ENCODE results near the gene MDN1. TPM values are rescaled to one million over a fixed set of nuclear protein-coding genes. Genes with fewer than 3 reads are reported as not detected.

Gene MDN1
- total RNA-seq, 4 donors from 2014 or later: 7.1 to 46.5 (median 34.5) TPM

DNA sequence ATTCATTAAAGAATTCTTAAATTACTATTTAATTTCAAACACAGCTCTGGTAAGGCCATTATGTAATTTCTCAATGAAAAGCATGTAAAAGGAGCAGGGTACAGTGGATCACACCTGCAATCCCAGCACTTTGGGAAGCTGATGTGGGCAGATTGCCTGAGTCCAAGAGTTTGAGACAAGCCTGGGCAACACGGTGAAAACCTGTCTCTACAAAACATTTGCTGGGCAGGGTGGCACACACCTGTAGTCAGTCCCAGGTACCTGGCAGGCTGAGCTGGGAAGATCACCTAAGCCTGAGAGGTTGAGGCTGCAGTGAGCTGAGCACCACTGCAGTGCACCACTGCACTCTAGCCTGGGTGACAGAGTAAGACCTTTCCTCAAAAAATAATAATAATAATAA, 37.4 kb downstream of the MDN1 start:
- no peak for TF ChIP-seq POLR2A (IDR thresholded peaks at IDR 0.05)
- TF ChIP-seq, protein P1, sequence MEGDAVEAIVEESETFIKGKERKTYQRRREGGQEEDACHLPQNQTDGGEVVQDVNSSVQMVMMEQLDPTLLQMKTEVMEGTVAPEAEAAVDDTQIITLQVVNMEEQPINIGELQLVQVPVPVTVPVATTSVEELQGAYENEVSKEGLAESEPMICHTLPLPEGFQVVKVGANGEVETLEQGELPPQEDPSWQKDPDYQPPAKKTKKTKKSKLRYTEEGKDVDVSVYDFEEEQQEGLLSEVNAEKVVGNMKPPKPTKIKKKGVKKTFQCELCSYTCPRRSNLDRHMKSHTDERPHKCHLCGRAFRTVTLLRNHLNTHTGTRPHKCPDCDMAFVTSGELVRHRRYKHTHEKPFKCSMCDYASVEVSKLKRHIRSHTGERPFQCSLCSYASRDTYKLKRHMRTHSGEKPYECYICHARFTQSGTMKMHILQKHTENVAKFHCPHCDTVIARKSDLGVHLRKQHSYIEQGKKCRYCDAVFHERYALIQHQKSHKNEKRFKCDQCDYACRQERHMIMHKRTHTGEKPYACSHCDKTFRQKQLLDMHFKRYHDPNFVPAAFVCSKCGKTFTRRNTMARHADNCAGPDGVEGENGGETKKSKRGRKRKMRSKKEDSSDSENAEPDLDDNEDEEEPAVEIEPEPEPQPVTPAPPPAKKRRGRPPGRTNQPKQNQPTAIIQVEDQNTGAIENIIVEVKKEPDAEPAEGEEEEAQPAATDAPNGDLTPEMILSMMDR (IDR thresholded peaks at IDR 0.05): no peak
- Histone ChIP-seq H3K27ac (no peak overlapping the region), H3K9me3 (no peaks in the 10 kb centered on the region), H3K36me3 (no peaks in the 10 kb centered on the region), H3K4me3 (no peak overlapping the region), H3K27me3 (no peaks in the 10 kb centered on the region), H3K4me1 (no peaks in the 10 kb centered on the region)
- intact Hi-C loops (cut with DNase I; ENCODE audit: low total_unique reads): no loop called here
- no peak for DNase-seq

DNA sequence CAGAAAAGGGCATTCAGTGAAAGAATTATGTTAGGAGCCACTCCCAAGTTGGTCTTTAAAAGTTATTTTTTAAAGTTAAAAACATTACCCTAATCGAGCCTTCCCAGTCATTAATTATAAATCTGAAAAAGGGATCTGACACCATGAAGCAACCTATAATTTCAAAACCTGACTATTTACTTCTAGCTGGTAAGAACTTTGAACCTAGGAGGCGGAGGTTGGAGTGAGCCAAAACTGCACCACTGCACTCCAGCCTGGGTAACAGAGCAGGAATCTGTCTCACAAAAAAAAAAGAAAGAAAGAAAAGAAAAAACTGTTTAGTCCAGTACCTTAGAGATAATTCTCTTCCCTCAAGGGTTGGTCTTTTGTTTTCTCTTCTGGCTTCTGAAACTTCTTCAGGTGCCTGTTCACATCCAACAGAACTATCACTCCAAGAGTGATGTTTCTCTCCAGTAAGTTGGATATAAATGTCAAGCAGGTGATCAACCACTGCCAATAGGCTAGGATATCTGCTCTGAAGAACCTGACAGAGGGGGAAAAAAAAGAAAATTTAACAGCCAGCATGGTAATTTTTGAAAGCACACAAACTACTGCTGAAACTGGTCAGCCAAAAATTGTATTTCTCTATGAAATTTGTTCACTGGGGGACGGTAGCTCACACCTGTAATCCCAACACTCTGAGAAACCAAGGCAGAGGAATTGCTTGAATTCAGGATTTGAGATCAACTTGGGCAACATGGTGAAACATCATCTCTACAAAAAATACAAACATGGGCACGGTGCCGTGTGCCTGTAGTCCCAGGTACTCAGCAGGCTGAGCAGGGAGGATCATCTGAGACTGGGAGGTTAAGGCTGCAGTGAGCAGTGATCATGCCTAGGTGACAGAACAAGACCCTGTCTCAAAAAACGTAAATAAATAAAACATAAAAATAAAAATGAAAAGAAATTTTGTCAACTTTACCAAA, 38.2 kb downstream of the MDN1 start:
- no peaks in the 10 kb centered on the region for H3K27me3 ChIP-seq
- no peak overlapping the region for H3K27ac ChIP-seq
- H3K4me1 ChIP-seq: no peaks in the 10 kb centered on the region
- H3K36me3 ChIP-seq: no peaks in the 10 kb centered on the region
- H3K9me3 ChIP-seq: no peaks in the 10 kb centered on the region
- intact Hi-C loops (cut with DNase I; ENCODE audit: low total_unique reads): no loop called here
- no peak for TF ChIP-seq POLR2A (IDR thresholded peaks at IDR 0.05)
- TF ChIP-seq, protein P1 (IDR thresholded peaks at IDR 0.05): no peak
- no peak for DNase-seq
- H3K4me3 ChIP-seq: no peak overlapping the region

DNA sequence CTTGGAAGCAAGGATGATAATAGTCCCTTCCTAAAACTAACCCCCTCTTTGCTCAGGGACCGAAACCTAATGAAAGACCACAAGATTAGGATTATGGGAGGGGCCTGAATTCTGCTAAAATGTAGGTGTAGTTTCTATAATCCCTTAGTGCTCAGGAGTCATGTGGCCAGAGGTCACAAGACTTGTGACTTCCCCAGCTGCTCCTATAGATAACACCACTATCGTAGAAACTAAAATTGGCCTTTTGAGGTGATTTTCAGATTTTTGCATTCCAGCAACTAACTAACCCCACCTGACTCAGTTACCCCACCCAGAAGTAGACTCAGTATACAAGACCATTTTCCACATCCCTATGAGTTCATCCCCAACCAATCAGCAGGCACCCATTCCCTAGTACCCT, 42.1 kb downstream of the MDN1 start:
- Histone ChIP-seq H3K4me1 (no peaks in the 10 kb centered on the region), H3K9me3 (no peaks in the 10 kb centered on the region), H3K27me3 (no peaks in the 10 kb centered on the region), H3K4me3 (no peak overlapping the region), H3K36me3 (no peaks in the 10 kb centered on the region), H3K27ac (no peak overlapping the region)
- intact Hi-C loops (cut with DNase I; ENCODE audit: low total_unique reads): no loop called here
- TF ChIP-seq, protein P1 (IDR thresholded peaks at IDR 0.05): no peak
- TF ChIP-seq POLR2A (IDR thresholded peaks at IDR 0.05): no peak
- no peak for DNase-seq

DNA sequence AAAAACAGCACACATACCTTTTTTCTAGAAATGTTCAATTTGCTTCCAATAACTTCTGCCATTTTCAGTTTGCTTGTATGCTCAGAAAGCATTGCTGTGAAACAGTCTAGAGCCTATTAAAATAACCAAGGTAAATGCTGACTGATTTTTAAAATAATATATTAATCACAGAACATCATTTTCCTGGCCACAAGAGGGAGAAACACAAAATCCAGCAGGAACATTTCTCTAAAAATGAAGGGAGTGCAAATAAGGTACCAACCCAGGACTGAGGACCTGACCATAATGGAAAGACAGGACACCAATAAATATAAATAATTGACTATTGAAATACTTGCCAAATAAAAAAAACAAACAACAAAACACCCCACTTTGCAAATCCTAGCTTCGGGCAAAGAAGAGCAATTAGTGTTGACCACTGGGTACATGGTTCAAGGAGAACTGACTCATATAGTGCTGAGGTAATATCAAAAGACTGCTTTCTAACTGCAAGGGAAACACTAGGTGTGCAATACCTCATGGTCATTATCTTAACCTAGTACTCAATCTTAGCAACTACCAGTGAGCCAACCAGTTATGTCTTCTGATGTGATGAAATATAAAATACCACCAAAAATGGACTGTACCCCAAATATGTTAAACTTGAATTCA, 42.9 kb downstream of the MDN1 start:
- Histone ChIP-seq H3K27me3 (no peaks in the 10 kb centered on the region), H3K27ac (no peak overlapping the region), H3K9me3 (no peaks in the 10 kb centered on the region), H3K36me3 (no peaks in the 10 kb centered on the region), H3K4me1 (no peaks in the 10 kb centered on the region), H3K4me3 (no peak overlapping the region)
- no peak for DNase-seq
- no peak for TF ChIP-seq POLR2A (IDR thresholded peaks at IDR 0.05)
- TF ChIP-seq, protein P1 (IDR thresholded peaks at IDR 0.05): no peak
- intact Hi-C loops (cut with DNase I; ENCODE audit: low total_unique reads): no loop called here

DNA sequence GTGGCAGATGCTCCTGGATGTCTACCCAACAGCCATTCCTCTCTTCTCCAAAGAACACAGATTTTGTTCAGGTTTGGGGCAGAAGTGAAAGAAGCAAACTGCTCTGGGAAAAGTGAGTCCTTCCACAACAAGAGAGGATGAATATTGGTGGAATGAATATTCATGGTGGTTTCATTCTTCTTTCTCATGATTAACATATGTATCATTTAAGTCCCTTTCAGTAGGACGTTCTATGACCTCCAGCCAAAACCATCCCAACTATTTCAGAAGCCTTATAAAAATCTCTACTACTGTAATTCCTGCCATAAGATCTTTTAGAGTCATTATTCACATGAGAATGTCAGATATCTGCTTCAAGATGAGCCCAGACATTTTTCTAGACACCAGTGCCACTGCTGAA, 44.4 kb downstream of the MDN1 start:
- Histone ChIP-seq H3K36me3 (no peaks in the 10 kb centered on the region), H3K27me3 (no peaks in the 10 kb centered on the region), H3K27ac (no peak overlapping the region), H3K4me1 (no peaks in the 10 kb centered on the region), H3K9me3 (no peaks in the 10 kb centered on the region), H3K4me3 (no peak overlapping the region)
- TF ChIP-seq POLR2A (IDR thresholded peaks at IDR 0.05): no peak
- TF ChIP-seq, protein P1 (IDR thresholded peaks at IDR 0.05): no peak
- no peak for DNase-seq
- intact Hi-C loops (cut with DNase I; ENCODE audit: low total_unique reads): no loop called here

Data from uterus (tissue), 4 donors.